ENCODE data around the gene BSDC1.

- no peak for TF ChIP-seq EP300 (IDR thresholded peaks at IDR 0.05)
- no peak for TF ChIP-seq CTCF (IDR thresholded peaks at IDR 0.05)
Measured at GRCh38 chr1:32352831-32353383, 41.3 kb downstream of the BSDC1 start.
